NCI-H2029 treated with DMSO at 0.1 percent for 48 hours (cell line): ENCODE measurements around the gene CIB4.

Experiments used
- DNase-seq: peaks from one replicate; lab custom pipeline; 2025; lab: John Stamatoyannopoulos, UW

The CIB4 gene

DNA sequence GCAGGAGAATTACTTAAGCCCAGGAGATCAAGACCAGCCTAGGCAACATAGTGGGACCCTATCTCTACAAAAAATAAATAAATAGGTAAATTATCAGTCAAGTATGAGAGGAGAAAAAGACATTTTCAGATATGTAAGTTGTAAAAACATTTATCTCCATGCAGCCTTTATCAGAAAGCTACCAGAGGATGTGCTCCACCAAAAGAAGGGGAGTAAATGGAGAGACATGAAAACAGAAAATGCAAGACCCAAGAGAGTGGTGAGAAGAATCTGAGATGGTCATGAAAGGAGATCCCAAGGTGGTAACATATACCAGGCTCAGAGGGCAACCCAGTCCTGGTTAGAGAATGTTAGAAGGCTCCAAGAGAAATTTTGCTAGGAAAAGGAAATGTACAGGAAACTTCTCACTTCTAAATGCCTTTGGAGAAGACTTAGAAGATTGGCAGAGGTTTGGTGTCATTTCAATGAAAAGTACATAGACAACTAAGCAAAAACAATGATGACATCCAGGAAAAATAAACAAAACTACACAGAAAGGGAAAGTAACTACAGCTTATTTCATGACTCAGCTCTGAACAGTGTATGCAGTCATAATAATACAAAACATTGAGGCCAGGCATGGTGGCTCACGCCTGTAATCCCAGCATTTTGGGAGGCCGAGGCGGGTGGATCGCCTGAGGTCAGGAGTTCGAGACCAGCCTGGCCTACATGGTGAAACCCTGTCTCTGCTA lies 19.5 kb downstream of the CIB4 start:
- no peak for DNase-seq

GRCh38 chr2:26620031-26620605 lies 21.0 kb downstream of the CIB4 start:
- DNase-seq, result no peak

GRCh38 chr2:26619521-26619951 lies 21.6 kb downstream of the CIB4 start:
- DNase-seq, result no peak

DNA sequence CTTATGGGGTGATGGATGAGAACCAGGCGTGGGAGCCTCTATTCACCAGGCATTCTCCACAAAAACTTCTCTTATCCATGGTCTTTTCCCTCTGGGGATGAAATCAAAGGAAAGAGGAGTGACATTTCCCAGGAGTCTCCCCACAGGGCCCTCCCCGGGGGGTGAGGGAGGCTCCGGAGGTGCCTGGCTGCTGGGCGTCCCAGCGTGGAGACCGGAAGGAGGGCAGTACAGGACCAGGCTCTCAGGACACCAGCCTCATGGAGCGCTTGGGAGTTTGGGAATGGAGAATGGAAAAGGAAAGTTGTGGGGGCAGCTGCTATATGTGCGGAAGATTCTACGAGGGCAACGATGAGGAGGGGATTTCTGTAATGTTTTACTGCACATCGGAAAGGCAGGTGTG lies 22.1 kb downstream of the CIB4 start:
- no peak for DNase-seq

- no peak for DNase-seq
These were observed 22.6 kb downstream of the CIB4 start for GRCh38 chr2:26618611-26619010.

DNA sequence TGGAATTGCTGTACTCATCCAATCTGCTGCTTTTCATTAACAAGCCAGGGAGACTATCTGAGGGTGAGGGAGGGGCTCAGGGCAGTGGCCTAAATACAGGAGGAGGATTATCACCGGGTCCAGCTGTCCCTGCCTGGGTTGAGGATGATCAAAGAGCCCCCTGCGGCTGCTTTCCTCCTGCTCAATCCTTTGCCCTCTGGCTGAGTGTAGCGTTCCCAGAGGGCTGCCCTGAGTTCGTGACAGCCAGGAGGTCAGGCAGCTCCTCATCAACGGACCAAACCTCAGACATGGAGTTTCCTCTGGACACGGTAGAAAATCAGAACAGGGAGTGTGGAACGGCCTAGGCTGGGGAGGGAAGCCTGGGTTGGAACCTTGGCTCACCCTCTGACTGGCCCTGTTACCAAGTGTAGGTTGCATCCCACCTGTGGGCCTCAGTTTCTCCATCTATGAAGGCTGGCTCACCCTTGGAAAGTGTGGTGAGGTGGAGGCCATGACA lies 23.5 kb downstream of the CIB4 start:
- no peak for DNase-seq

- no peak for DNase-seq
These were observed 24.2 kb downstream of the CIB4 start for GRCh38 chr2:26616706-26617587.

DNA sequence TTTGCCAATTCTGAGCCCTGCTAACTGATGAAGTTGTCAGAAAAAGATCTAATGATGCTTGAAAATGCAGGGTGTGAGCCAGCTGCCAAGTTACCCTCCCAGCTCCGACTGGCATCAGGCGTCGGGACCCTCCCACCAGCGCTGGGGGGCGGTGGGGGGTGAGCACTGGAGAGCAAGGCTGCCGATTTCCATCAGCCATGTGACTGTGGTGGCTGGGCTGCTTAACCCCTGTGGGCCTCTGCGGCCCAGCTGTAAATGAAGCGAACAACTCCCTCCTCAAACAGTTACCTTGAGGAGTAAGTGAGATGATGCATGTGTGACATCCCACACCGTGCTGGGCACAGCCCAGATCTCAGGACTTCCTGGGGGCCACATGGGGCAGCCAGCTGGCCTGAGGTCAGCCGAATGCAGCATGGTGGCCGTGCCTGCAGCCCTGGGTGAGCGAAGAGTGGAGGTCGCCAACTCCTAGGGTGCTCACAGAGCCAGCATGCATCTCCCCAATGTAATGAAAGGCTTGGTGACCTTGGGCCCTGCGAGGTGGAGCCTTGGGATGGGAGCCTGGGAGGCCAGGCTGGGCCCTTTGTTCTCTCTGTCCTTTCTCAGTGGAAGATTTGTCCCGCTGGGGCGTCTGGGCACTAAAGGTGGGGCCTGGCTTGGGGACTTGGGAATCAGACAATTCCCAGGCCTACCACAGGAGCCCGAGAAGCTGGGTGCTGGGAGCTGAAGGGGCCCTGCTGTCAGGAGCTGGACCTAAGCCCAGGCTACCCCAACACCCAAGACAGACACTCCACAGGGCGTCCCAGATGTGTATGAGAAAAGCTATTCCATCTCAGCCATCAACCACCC lies 25.1 kb downstream of the CIB4 start:
- DNase-seq, result no peak

GRCh38 chr2:26615336-26615859 lies 25.8 kb downstream of the CIB4 start:
- no peak for DNase-seq

- no peak for DNase-seq
These were observed 26.7 kb downstream of the CIB4 start for GRCh38 chr2:26614216-26615138.

DNA sequence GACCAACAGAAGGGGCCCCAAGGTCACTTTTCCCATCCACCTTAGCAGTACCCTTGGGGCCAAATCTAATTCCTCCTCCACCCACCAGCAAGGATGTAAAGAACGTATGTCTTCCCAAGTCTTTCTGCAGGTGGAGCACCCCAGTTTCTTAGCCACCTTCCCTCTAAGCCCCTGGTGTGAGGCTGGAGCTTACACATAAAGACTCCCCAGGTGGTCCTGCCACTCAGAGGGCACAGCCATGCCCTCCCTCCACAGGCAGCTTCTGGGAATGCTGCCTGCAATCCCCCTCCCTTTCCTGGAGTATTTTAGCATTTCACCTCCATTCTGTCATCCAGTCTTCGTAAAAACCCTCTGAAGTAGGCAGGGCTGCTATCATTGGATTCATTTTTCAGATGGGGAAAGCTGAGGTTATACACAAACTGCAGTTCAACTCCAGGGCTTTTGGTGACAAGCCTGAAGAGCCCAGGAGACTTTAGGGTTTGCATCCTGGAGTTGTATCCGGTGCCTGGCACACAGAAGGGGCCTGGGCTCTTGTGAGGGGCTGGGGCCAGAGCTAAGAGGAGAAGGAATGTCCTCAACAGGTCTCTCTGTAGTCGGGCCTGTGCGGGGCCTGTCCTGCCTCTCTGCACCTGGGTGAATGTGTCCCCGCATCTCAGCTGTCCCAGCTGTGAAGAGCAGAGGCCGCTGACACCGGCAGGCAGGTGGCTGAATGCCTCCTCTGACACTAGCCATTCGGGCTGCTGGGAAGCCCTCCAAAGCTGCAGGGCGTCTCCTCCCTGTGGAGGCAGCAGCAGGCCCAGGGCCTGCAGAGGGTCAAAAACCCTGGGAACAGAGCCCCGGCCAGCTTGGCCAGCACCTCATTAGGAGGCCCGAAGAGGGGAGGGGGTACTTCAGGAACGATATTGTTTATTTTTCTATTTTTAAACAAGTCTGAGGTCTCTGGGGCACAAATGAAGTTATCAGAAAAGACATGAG lies 27.6 kb downstream of the CIB4 start:
- no peak for DNase-seq

GRCh38 chr2:26612522-26613240 lies 28.5 kb downstream of the CIB4 start:
- DNase-seq, result no peak

DNA sequence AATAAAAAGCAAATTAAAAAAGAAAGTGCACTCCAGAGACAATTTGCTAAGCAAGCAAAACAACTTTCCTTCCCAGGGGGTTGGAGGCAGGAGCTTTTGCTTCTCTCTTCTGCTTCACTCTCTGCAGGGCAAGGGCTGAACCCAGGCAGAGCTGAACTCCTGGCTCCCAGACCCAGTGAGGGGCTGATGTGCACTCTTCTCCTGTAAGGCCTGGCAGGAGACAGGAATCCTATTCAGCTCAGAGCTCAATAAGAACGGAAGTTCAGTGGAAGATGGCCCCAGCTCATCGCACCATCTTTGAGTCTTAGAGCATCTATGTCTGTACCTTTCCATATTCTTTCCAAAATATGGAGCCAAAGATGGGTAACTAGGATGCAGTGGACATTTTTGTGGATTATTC lies 29.1 kb downstream of the CIB4 start:
- no peak for DNase-seq

- no peak for DNase-seq
These were observed 30.4 kb downstream of the CIB4 start for GRCh38 chr2:26610504-26611335.

DNA sequence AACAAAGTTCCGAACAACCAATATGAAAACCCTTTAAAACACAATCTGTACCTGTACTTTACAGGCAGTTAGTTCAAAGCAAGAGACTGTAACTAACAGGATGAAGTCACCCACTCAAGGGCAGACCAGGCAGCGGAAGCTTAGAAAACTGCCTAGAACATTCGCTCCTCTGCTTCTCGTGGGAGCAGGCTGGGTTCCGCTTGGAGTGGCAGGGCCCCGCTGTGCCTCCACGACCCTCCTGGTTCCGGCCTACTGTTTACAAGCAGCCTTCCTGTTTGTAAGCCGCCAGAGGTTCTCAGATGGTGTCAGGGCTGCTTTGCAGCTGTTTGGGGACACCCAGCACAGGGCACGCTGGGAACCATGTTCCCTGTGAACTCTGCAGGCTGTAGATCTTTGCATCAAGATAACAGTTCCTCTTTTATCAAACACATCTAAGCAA lies 31.3 kb downstream of the CIB4 start:
- DNase-seq, result no peak

GRCh38 chr2:26609205-26609631 lies 31.9 kb downstream of the CIB4 start:
- no peak for DNase-seq

GRCh38 chr2:26608557-26608956 lies 32.6 kb downstream of the CIB4 start:
- DNase-seq, result no peak

- no peak for DNase-seq
These were observed 33.5 kb downstream of the CIB4 start for GRCh38 chr2:26607698-26608097.
